ENCODE results near the gene SESN3.

GRCh38 chr11:95140397-95141033 is 90.5 kb downstream of the SESN3 start:
- TF ChIP-seq, protein P1, sequence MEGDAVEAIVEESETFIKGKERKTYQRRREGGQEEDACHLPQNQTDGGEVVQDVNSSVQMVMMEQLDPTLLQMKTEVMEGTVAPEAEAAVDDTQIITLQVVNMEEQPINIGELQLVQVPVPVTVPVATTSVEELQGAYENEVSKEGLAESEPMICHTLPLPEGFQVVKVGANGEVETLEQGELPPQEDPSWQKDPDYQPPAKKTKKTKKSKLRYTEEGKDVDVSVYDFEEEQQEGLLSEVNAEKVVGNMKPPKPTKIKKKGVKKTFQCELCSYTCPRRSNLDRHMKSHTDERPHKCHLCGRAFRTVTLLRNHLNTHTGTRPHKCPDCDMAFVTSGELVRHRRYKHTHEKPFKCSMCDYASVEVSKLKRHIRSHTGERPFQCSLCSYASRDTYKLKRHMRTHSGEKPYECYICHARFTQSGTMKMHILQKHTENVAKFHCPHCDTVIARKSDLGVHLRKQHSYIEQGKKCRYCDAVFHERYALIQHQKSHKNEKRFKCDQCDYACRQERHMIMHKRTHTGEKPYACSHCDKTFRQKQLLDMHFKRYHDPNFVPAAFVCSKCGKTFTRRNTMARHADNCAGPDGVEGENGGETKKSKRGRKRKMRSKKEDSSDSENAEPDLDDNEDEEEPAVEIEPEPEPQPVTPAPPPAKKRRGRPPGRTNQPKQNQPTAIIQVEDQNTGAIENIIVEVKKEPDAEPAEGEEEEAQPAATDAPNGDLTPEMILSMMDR (conservative IDR thresholded peaks at IDR 0.05 in 1 of 2, IDR thresholded peaks at IDR 0.05 in 1 of 2; ENCODE audit: extremely low read depth in 1 of 2, insufficient read depth in 1 of 2, low read depth in 1 of 2, low read length in 2 of 2): no peak
- no peak for TF ChIP-seq EZH2 (IDR thresholded peaks at IDR 0.05; ENCODE audit: borderline replicate concordance, low read length)

Data from mammary epithelial cell (primary cell).